Right ventricle myocardium inferior (tissue), 1 donor: ENCODE measurements around the gene CABLES1. TPM values are rescaled to one million over a fixed set of nuclear protein-coding genes. Genes with fewer than 3 reads are reported as not detected.
"Not testable (repeated sequence)": the region's sequence is repeated elsewhere in the genome, so short reads cannot be mapped to it uniquely, and the experiment has no call there.

Experiments
- ATAC-seq: fragments of 200-7000 bp; cut with Tn5 transposase; one replicate; pipeline ENCODE4 v1.9.1; 2020; ENCODE audit warnings: mild to moderate bottlenecking, moderate library complexity
- DNase-seq: peaks from one replicate; pipeline ENCODE4 v3.0.0; 2021; ENCODE audit errors: missing footprints
- intact Hi-C: fragments of 100-400 bp; cut with DNase I; formaldehyde crosslinking; loops from one replicate; pipeline ENCODE4 v1.11.0; 2022
- total RNA-seq: library from RNA; stranded (reverse); fragmentation: NEBNext Ultra II Directional; extraction: Animal tissue kit (Norgen Biotek cat#: 25700); gene quantifications from one replicate; pipeline ENCODE4 v1.2.1, GENCODE V29; 2021
- donor health status: DM: no; HTN: yes; CAD: no; lungs with severe emphysema.

CABLES1 gene
- total RNA-seq, 1 donor from 2014 or later: 3.1 TPM

DNA sequence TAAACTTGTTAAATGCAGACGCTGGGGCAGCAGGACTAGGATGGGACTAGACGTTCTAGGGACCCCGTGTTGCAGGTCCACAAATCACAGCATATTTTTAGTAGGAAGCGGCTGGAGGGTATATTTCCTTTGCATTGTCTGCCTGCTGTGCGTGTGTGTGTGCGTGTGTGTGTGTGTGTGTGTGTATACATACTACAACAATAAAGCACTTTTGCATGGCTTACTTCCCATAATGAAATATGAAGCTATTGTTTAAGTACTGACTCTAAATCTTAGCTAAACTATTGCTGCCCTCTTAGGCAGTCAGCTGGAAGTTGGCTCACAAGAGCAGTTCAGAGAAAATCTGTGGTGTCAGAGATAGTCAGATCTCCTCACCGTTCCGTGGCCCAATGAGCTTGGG is 133.4 kb downstream of the CABLES1 start:
- ATAC-seq (no peak), DNase-seq (no peak)
- intact Hi-C loops: no loop called here

DNA sequence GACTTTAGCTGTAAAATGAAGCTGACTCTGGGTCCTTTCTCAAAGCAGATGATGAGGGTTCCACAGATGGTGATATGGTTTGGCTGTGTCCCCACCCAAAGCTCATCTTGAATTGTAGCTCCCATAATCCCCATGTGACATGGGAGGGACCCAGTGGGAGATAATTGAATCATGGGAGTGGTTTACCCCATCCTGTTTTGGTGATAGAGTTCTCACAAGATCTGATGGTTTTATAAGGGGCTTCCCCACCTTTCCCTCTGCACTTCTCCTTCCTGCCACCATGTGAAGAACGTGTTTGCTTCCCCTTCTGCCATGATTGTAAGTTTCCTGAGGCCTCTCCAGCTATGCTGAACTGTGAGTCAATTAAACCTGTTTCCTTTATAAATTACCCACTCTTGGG is 133.8 kb downstream of the CABLES1 start:
- DNase-seq, ATAC-seq, intact Hi-C loops: not testable (repeated sequence)

DNA sequence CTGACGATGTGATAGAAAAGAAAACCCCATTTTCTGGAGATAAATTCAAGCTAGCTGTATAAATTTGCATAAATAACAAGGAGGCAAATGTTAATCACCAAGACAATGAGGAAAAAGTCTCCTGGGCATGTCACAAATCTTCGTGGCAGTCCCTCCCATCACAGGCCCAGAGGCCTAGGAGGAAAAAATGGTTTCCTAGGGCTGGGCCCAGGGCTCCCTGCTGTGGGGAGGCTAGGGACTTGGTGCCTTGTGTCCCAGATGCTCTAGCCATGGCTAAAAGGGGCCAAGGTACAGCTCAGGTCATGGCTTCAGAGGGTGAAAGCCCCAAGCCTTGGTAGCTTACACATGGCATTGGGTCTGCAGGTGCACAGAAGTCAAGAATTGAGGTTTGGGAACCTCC is 134.6 kb downstream of the CABLES1 start:
- ATAC-seq (no peak), DNase-seq (no peak)
- intact Hi-C loops: no loop called here

DNA sequence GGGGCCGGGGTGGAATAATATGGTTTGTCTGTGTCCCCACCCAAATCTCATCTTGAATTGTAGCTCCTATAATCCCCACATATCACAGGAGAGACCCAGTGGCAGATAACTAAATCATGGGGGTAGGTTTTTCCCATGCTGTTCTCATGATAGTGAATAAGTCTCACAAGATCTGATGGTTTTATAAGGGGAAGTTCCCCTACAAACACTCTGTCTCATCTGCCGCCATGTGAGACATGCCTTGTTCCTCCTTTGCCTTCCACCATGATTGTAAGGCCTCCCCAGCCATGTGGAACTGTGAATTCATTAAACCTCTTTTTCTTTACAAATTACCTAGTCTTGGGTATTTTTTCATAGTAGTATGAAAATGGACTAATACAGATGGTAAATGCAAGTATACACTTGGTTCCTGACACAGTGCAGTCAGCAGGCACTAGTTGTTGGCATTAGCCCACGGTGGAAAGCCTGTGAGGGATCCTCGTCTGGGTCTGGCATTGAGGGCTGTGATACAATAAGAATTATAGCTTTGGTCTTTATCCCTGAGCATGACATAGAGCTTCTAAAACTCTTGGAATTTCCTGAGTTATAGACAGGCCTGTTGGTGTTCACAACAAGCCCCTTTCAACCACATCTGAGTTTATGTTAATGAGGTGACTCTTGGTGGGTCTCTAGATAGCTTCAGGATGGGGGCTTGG is 135.8 kb downstream of the CABLES1 start:
- intact Hi-C loops: no loop called here
- DNase-seq: no peak

DNA sequence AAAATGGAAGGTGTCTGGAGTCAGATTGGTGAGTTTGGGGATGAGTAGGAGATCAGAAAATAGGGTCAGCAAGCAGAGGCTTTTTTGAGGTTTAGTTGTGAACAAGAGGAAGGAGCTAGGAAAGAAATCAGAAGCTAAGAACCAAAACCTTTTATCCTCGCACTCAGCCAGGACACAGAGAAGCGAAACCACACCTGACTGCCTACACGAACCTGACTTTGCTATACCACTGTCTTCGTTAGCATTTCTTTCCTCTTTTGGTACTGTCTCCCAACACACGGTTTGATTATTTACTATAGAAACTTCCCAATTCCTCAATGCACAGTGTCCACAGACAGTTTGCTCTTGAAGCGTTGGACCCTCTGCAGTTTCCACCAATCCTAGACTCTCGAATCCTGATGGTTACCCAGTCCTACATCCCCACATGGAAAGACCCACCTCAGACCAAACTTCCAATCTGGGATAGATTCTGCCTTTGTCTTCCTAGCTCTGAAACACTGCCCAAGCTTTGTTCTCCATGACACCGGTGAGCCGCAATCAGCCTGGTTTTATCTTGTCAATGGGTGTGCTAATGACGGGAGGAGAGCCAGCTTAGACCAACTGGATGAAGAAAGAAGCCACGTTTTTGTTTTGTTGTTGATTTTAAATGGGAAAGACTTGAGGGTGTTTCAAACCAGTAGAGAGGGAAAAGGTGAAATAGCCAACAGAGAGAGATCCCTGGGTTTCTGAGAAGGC is 137.4 kb downstream of the CABLES1 start:
- no peak for DNase-seq
- intact Hi-C loops: no loop called here
- ATAC-seq: no peak

More for the DNA sequence above, 135.8 kb downstream of the CABLES1 start:
- no peak for ATAC-seq

DNA sequence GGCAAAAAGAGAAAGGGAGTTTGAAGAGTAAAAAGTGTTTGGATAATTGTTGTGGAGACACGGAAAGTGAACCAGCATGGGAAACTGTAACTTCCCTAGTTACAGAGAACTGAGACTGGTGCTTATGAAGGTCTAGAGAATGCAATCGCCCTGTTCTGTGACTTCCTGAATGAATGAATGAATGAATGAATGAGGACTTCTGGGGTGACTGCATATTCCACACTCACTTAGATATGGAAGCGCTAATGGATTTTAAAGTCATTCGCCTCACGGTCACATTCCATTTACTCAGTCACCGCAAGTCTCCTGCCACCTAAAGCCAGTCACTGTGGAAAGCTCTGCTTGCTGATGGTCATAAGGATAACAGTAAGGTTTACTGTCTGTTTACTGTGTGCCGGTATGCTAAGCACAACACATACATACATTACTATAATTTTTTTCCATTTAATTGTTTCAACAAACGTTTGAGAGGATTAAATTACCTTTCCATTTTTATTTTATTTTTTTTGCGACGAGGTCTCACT is 138.2 kb downstream of the CABLES1 start:
- ATAC-seq: no peak
- intact Hi-C loops: no loop called here
- DNase-seq: no peak

DNA sequence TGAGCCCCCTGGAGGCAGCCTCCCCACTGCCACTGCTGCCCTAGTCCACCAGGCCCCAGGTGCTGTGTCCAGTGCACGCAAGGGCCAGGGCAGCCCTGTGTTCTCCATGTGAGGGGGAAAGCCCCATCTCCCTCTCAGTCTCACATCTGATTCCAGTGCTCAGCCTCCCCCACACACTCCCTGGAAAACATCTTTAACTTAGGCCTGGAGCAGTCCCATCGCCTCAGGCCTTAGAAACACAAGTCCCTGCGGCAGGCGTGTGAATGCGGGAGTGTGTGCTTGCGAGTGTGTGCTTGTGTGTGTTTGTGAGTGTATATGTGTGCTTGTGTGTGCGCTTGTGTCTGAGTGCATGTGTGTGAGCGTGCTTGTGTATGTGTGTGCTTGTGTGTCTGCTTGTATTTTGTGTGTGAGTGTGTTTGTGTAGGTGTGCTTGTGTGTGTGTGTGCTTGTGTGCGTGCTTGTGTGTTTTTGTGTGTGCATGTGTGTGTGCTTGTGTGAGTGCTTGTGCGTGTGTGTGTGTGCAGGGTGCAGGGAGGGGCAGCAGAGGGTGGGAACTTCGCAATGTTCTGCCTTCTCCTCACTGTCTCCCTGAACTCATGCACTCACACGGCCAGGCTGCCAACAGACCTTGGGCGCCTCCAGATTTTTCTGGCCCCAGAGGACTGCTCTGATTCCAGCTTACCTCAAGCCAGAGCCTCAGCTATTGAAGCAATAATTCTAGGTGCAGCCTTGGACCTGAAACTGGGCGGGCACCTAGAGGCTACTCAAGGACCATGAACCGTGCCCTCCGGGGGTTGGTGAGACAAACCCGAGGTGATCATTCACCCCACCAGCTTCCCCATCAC is 139.6 kb downstream of the CABLES1 start:
- intact Hi-C loops: loop anchor here (5.0 kb wide), 2 partner anchors 82 to 138 kb away; partner anchors contain the start of gene CABLES1
- peak; percentile 66 for ATAC-seq
- DNase-seq: no peak

DNA sequence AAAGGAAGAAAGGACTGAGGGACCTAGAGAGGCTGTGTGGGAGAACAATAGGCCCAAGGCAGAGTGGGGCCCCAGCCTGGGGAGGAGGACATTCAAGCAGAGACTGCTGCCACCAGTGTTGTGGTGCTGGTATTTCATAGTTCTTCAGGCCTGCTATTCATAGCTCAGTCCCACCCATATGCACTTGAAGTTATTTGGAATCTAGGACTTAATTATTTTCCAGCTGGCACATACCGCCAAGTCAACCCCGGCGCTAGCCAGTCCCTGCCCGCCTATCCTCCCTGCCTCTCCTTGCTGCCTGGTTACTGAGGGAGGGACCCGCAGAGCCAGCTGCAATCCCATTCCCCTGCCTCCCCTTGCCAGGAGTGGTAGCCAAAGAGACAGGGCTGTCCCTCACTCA is 141.2 kb downstream of the CABLES1 start:
- ATAC-seq (peak; percentile 93), DNase-seq (no peak)
- intact Hi-C loops: loop anchor here (5.0 kb wide), 2 partner anchors 81 to 139 kb away; partner anchors contain the start of gene CABLES1

DNA sequence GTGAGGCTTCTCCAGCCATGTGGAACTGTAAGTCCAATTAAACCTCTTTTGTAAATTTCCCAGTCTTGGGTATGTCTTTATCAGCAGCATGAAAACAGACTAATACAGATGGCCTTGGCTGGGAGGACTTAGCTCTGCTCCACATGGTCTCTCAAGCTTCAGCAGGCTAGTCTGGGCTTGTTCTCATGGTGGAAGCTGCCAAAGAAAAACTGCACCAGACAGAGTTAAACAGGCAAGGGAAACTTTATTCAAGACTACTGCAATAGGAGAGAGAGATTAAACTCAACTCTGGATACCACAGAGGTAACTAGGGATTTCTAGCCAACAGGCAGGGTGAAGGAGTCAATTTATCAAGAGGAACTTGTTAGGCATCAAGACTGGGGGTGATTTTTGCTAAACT is 142.1 kb downstream of the CABLES1 start:
- DNase-seq (no peak), ATAC-seq (no peak)
- intact Hi-C loops: loop anchor here (5.0 kb wide), 2 partner anchors 80 to 140 kb away; partner anchors contain the start of gene CABLES1

DNA sequence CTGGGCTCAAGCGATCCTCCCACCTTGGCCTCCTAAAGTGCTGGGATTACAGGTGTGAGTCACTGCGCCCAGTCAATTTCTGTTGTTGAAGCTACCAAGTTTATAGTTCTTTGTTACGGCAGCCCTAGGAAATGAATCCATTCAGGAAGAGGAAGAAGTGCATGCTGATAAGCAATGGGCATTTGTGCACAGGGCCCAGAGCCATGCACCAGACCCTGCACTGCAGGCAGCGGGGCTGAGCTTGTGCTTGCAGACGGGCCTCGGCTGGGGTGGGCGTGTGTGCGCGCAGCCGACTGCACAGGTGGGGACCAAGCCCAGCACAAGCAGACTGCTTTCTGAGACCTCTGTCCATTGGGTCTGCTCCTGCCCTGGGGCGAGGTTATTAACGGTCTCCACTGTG is 144.6 kb downstream of the CABLES1 start:
- ATAC-seq (no peak), DNase-seq (no peak)
- intact Hi-C loops: loop anchor here (5.0 kb wide), 2 partner anchors 77 to 143 kb away; partner anchors contain the start of gene CABLES1

DNA sequence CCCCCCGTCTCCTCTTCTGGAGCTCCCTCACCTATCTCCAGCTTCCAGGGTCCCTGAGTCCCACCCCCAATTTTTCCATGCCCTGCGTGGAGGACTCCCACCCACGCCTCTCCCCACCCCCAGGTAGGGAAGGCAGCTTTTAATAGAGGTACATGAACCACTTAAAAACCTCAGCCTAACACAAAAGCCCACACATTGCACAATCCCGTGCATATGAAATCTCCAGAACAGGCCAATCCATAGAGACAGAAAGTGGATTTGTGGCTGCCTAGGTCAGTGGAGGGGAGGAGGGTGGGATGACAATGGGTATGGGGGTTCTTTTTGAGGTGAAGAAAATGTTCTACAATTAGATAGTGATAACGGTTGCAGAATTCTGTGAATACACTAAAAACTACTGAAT is 145.6 kb downstream of the CABLES1 start:
- DNase-seq: no peak
- intact Hi-C loops: no loop called here
- ATAC-seq: no peak

DNA sequence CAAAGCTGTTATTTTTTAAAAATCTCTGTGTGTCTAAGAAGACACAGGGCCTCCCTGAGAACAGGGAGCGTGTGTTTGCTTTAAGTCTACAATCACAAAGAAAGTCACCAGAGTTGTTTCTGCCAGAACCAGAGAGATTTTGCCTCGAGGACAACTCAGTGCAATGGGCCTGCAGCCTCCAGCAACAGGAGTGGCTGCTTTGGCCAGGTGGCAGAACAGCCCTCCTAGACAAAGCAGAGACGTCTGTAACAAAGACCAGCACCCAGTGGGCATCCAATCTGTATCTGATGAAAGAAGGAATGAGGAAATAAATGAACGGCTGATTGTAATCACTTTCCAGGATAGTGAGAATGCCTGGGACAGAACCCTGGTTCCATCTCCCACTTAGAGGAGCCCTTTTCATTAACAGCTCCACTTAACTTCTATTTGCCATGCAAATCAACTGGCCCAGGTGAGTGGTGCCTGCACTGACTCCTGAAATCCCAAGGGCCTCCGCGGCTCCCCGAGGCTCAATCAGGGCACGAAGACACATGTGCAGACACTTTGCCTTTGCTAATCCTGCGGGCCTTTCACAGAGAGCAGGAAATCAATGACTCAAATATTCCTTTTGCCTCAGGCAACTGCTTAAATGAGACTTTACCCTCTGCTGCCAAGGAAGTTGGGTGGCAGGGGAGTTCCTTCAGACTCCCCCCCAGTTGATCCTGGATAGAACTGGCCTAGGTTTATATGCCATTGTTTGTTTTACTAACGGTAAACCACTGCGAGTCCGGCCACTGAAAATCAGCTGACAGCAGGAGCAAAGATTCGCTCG is 146.5 kb downstream of the CABLES1 start:
- no peak for ATAC-seq
- DNase-seq: no peak
- intact Hi-C loops: no loop called here

DNA sequence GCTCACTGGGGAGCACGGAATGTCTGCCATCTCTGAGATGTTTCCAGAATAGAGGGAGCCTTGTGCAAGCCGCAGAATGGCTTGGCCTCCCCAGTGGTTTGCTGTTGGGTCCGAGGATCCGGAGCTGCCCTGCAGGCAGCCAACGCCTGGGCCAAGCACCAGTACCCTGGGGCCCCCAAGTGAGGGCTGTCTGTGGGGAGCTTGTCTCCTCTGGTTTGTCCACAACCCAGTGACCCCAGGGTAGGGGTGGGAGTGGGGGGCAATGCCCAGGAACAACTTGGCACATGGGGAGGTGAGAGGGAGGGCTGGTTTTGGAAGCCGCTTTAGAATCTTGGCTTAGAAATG is 147.1 kb downstream of the CABLES1 start:
- ATAC-seq (no peak), DNase-seq (no peak)
- intact Hi-C loops: no loop called here

DNA sequence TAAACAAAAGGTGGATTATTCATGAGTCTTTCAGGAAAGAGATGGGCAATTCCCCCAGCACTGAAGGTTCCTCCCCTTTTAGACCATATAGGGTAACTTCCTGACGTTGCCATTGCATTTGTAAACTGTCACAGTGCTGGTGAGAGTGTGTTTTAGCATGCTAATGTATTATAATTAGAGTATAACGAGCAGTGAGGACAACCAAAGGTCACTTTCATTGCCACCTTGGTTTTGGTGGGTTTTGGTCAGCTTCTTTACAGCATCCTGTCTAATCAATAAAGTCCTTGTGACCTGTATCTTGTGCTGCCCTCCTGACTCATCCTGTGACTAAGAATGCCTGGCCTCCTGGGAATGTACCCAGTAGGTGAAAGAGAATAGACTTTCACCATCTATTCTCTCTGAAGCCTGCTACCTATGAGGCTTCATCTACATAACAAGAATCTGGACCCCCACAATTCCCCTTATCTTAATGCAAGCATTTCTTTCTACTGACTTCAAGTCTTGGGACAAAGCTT is 148.7 kb downstream of the CABLES1 start:
- ATAC-seq (no peak), DNase-seq (no peak)
- intact Hi-C loops: no loop called here

DNA sequence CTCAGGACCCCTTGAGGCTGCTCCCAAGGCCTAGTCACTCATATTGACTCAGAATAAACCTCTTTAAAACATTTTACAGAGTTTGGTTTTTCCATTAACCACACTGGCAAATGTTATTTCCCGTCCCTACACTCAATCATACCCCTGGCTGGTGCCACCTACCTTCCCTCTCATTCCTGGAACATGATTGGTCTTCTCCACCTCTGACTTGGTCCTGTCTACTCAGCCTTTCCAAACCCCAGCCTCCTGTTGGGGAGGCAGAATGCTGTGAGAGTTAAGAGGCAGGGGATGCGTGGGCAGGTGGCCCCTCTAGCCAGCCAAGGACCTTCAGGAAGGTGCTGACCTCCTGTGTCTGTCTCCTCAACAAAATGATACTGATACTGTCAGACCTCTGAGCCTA is 149.3 kb downstream of the CABLES1 start:
- intact Hi-C loops: no loop called here

DNA sequence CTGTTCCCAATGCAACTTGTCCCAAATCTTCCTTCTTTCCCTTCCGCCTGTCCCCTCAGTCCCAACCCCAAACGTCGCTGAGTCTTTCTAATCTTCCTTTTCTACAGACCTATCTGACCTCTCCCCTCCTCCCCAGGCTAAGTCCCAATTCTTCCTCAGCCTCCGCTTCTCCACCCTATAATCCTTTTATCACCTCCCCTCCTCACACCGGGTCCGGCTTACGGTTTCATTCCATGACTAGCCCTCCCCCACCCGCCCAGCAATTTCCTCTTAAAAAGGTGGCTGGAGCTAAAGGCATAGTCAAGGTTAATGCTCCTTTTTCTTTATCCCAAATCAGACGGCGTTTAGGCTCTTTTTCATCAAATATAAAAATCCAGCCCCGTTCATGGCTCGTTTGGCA is 150.3 kb downstream of the CABLES1 start:
- ATAC-seq, DNase-seq, intact Hi-C loops: not testable (repeated sequence)

More for the DNA sequence above, 149.3 kb downstream of the CABLES1 start:
- DNase-seq: no peak
- ATAC-seq: no peak

DNA sequence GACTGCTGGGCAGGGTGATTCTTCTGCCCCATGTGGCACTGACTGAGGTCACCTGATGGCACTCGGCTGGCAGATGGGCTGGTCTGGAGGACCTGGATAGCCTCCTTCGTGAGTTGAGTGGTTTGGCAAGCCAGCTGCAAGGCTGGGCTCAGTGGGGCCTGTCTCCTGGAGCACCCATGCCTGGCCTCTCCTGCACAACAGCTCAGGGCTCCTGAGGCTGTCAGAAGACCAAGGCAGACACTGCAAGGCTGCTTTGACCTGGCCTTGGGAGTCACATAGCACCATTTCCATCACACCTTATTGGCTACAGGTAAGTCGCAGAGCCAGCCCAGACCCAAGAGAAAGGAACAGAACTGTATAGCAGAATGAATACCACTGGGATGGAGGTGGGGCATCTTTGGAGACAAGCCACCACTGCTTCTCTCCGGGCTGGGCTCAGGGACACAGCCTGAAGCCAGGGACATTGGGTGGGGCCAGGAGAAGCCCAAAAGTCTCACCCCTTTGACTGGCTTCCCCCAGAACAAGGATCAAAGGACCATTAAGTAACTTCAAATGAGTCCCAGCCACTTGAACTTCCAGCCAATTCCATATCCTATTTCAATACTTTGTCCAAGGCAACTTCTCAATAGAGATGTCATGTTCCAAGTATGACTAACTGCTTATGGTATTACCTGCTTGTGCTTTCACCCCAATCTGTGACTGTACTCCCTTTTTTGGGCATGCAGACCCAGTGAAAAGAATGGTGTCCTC is 156.3 kb downstream of the CABLES1 start:
- intact Hi-C loops: no loop called here
- ATAC-seq (peak; percentile 37), DNase-seq (no peak)
